Measurements from ENCODE around the gene SIDT2. TPM values are rescaled to one million over a fixed set of nuclear protein-coding genes. Genes with fewer than 3 reads are reported as not detected.
A peak's percentile ranks its signal among the peaks of the same experiment; 100 is the strongest.
"Not testable (repeated sequence)": the region's sequence is repeated elsewhere in the genome, so short reads cannot be mapped to it uniquely, and the experiment has no call there.

The SIDT2 gene
- total RNA-seq, 2 experiments from 2014 or later, result 20.2 to 23.6 TPM

DNA sequence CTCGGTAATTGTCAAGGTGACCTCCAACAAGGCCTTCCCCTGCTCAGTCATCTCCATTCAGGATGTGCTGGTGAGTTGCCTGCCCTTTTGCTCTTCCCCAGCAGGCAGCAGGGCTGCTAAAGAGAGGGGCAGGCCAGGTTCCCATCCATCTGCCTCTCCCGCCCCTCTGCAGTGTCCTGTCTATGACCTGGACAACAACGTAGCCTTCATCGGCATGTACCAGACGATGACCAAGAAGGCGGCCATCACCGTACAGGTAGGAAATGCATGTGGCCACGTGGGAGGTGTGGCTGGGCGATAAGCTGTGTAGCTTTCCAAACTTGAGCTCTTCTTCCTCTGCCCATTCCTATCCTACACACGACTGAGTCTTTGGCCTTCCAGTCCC, 4.0 kb downstream of the SIDT2 start:
- ChIA-PET POLR2A (interaction anchor here (1.4 kb wide), 1 partner anchor 44 kb away, joined by 3 read pairs; no protein-coding TSS in a partner anchor), CTCF (interaction anchor here (1.0 to 7.8 kb wide), 4 partner anchors 38 to 47 kb away, joined by 4 to 124 read pairs (median 19); partner anchors contain the start of genes PAFAH1B2, PCSK7 and RNF214)
- no peak for ATAC-seq
- Mint-ChIP-seq H3K27ac (no peak overlapping the region), H3K4me1 (ENCODE audit: low read depth) (peaks cover 32% of the 10 kb centered on the region), H3K27me3 (ENCODE audit: low read depth) (no peaks in the 10 kb centered on the region), H3K4me3 (no peak overlapping the region), H3K36me3 (ENCODE audit: low read depth) (peaks cover 2% of the 10 kb centered on the region), H3K9me3 (ENCODE audit: insufficient read depth) (no peaks in the 10 kb centered on the region)
- DNase-seq, result no peak

DNA sequence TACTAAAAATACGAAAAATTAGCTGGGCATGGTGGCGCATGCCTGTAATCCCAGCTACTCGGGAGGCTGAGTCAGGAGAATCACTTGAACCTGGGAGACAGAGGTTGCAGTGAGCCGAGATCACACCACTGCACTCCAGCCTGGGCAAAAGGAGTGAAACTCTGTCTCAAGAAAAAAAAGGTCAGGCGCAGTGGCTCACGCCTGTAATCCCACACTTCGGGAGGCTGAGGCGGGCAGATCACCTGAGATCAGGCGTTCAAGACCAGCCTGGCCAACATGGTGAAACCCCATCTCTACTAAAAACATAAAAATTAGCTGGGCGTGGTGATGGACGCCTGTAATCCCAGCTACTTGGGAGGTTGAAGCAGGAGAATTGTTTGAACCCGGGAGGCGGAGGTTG, 4.6 kb downstream of the SIDT2 start:
- peaks cover 26% of the 10 kb centered on the region for H3K4me1 Mint-ChIP-seq (ENCODE audit: low read depth)
- H3K9me3 Mint-ChIP-seq (ENCODE audit: insufficient read depth); H3K27ac Mint-ChIP-seq; POLR2A ChIA-PET; DNase-seq; ATAC-seq; H3K4me3 Mint-ChIP-seq; H3K36me3 Mint-ChIP-seq (ENCODE audit: low read depth); H3K27me3 Mint-ChIP-seq (ENCODE audit: low read depth): not testable (repeated sequence)
- CTCF ChIA-PET, result interaction anchor here (1.1 to 7.8 kb wide), 2 partner anchors 38 to 46 kb away, joined by 4 to 124 read pairs; partner anchors contain the start of genes PCSK7 and RNF214

DNA sequence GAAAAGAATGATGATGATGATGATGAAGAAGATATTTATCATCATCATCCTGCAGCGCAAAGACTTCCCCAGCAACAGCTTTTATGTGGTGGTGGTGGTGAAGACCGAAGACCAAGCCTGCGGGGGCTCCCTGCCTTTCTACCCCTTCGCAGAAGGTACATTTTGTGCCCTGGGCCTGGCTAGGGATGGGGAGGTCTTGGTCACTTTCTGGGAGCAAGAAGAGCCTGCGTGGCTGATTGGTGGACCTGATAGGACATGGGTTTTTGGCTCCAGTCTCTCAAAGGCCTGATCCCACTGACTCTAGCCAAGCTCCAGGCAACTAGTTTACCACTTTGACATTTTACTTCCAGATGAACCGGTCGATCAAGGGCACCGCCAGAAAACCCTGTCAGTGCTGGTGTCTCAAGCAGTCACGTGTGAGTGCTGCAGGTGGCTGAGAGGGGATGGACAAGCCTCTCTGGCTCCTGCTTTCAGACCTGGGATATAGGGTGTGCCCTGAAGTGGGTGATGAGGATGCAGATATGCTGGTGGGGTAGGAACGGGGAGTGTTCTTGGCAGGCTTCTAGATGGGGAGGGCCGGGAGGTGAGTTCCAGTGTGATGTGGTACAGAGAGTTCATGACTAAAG, 5.3 kb downstream of the SIDT2 start:
- POLR2A ChIA-PET, result no interaction called here
- peak overlapping the region; percentile 31 for H3K27ac Mint-ChIP-seq
- H3K4me1 Mint-ChIP-seq (ENCODE audit: low read depth), result peaks cover 21% of the 10 kb centered on the region
- DNase-seq (no peak), ATAC-seq (no peak)
- H3K36me3 Mint-ChIP-seq (ENCODE audit: low read depth), result peaks cover 2% of the 10 kb centered on the region
- H3K9me3 Mint-ChIP-seq (ENCODE audit: insufficient read depth), result no peaks in the 10 kb centered on the region
- no peaks in the 10 kb centered on the region for H3K27me3 Mint-ChIP-seq (ENCODE audit: low read depth)
- CTCF ChIA-PET, result interaction anchor here (1.1 to 7.8 kb wide), 2 partner anchors 37 to 46 kb away, joined by 4 to 124 read pairs; partner anchors contain the start of genes PCSK7 and RNF214
- no peak overlapping the region for H3K4me3 Mint-ChIP-seq

DNA sequence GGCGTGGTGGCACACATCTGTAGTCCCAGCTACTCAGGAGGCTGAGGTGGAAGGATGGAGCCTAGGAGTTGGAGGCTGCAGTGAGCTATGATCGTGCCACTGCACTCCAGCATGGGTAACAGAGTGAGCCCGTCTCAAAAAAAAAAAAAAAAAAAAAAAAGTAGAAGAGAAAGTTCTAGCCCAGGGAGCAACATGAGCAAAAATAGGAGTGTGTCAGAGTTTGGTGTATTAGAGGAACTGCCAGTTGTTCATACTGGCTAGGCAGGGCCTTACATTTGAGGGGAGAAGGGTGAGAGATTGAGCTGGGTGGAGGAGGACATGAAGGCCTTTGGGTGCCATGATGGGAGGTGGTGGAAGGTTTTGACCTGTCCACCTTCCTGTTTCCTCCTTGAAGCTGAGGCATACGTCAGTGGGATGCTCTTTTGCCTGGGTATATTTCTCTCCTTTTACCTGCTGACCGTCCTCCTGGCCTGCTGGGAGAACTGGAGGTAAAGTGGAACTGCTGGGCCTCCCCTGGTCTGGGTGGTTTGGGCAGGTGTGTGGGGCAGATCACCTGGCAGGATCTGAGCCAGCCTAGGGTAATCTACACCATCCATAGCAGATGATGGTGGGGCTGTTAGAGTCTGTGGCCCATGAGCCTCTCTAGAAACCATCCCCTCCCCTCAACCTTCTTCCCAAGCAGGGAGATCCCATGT, 7.3 kb downstream of the SIDT2 start:
- ATAC-seq (no peak), DNase-seq (no peak)
- ChIA-PET CTCF (interaction anchor here (1.2 to 1.4 kb wide), 2 partner anchors 34 to 41 kb away, joined by 3 to 5 read pairs; no protein-coding TSS in a partner anchor), POLR2A (interaction anchor here (0.7 kb wide), 1 partner anchor 11 kb away, joined by 3 read pairs; no protein-coding TSS in a partner anchor)
- peaks cover 2% of the 10 kb centered on the region for H3K36me3 Mint-ChIP-seq (ENCODE audit: low read depth)
- H3K4me1 Mint-ChIP-seq (ENCODE audit: low read depth), result peaks cover 4% of the 10 kb centered on the region
- no peak overlapping the region for H3K4me3 Mint-ChIP-seq
- H3K27me3 Mint-ChIP-seq (ENCODE audit: low read depth), result no peaks in the 10 kb centered on the region
- H3K27ac Mint-ChIP-seq, result peak overlapping the region; percentile 10
- H3K9me3 Mint-ChIP-seq (ENCODE audit: insufficient read depth), result no peaks in the 10 kb centered on the region

DNA sequence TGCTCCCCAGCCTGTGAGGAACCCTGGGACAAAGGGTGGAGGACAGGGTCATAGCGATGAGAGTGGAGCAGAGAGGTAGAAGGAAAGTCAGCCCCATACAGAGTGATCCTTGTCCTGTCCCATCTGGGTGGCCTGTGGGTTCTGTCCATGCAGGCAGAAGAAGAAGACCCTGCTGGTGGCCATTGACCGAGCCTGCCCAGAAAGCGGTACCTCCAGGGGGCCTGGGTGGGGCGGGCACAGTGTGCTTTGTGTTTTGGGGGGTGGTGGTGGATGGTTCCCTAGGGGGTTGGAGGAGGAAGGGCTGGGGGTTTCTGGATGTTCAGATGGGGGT, 7.9 kb downstream of the SIDT2 start:
- ATAC-seq (no peak), DNase-seq (no peak)
- peaks cover 2% of the 10 kb centered on the region for H3K36me3 Mint-ChIP-seq (ENCODE audit: low read depth)
- peak overlapping the region; percentile 10 for H3K27ac Mint-ChIP-seq
- H3K27me3 Mint-ChIP-seq (ENCODE audit: low read depth), result no peaks in the 10 kb centered on the region
- H3K4me1 Mint-ChIP-seq (ENCODE audit: low read depth), result no peaks in the 10 kb centered on the region
- ChIA-PET POLR2A (no interaction called here), CTCF (interaction anchor here (1.2 to 1.4 kb wide), 2 partner anchors 33 to 40 kb away, joined by 3 to 5 read pairs; no protein-coding TSS in a partner anchor)
- H3K4me3 Mint-ChIP-seq, result no peak overlapping the region
- H3K9me3 Mint-ChIP-seq (ENCODE audit: insufficient read depth), result no peaks in the 10 kb centered on the region

DNA sequence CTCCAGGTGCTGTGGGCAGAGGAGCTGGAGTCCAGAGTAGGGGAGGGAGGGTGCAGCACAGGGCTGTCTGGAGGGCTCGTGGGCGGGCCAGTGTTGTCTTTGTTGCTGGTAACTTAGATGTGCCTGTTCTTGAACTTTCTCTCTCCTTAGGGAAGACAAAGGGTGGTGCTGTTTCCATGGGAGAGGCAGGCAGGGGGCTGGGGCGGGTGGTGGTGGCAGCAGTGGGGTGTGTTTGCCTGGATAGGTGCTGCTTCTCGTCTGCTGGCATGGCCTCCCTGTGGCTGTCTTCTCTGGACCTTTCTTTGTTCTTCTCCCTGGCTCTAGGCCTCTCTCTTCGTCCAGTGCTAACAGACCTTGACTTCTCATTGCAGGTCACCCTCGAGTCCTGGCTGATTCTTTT, 8.5 kb downstream of the SIDT2 start:
- Mint-ChIP-seq H3K4me3 (no peak overlapping the region), H3K27me3 (ENCODE audit: low read depth) (no peaks in the 10 kb centered on the region), H3K27ac (no peak overlapping the region), H3K36me3 (ENCODE audit: low read depth) (peaks cover 5% of the 10 kb centered on the region), H3K4me1 (ENCODE audit: low read depth) (no peaks in the 10 kb centered on the region), H3K9me3 (ENCODE audit: insufficient read depth) (no peaks in the 10 kb centered on the region)
- no peak for ATAC-seq
- no peak for DNase-seq
- ChIA-PET POLR2A (no interaction called here), CTCF (no interaction called here)

DNA sequence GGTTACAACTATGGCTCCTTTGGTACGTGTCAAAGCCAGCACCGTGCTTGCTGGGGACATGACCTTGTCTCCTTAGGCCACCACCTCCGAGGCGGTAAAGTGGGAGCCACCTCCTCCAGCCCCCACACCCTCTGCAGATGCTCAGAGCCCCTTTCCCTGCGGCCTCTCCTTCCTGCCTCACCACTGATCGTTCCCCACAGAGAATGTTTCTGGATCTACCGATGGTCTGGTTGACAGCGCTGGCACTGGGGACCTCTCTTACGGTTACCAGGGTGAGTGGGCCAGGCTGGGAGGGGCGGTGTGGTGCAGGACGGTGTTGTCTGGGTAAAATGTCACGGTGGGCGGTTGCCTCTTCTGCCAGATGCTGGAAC, 8.9 kb downstream of the SIDT2 start:
- no peak for DNase-seq
- Mint-ChIP-seq H3K27me3 (ENCODE audit: low read depth) (no peaks in the 10 kb centered on the region), H3K36me3 (ENCODE audit: low read depth) (peaks cover 5% of the 10 kb centered on the region), H3K4me3 (no peak overlapping the region), H3K27ac (no peak overlapping the region), H3K4me1 (ENCODE audit: low read depth) (no peaks in the 10 kb centered on the region), H3K9me3 (ENCODE audit: insufficient read depth) (no peaks in the 10 kb centered on the region)
- no peak for ATAC-seq
- POLR2A ChIA-PET, result no interaction called here
- CTCF ChIA-PET, result no interaction called here

DNA sequence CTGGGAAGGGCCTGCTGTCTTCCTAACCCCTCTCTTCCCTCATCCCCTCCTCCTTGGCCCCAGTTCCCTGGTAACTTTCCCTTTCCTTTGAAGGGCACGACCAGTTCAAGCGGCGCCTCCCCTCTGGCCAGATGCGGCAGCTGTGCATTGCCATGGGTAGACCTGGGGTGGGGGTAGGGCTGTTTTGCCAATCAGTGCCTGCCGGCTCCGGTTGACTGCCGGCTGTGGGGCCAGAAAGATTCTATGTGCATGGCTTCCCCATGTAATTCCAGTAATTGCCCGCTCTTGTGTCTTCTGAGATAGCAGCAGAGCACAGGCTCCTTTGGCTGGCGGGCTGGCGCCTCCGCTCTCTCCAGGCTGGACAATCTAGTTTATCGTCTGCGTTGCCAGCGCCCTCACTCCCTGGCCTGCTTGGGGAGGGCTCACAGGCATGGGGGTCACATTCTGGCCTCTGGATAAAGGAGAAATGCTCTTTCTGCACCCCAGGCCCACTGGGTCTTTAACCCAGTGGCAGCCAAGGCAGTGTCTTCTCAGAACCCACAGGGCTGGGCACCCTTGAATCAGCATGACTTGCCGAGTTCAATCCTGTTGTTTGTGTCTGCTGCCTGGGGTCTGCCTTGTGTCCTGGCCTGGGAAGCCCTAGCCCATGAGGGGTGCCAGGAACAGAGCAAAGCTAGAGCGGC, 9.4 kb downstream of the SIDT2 start:
- ChIA-PET POLR2A (no interaction called here), CTCF (no interaction called here)
- H3K27me3 Mint-ChIP-seq (ENCODE audit: low read depth), result no peaks in the 10 kb centered on the region
- DNase-seq, result no peak
- peaks cover 3% of the 10 kb centered on the region for H3K4me1 Mint-ChIP-seq (ENCODE audit: low read depth)
- no peak overlapping the region for H3K4me3 Mint-ChIP-seq
- no peak for ATAC-seq
- no peaks in the 10 kb centered on the region for H3K9me3 Mint-ChIP-seq (ENCODE audit: insufficient read depth)
- H3K27ac Mint-ChIP-seq, result no peak overlapping the region
- H3K36me3 Mint-ChIP-seq (ENCODE audit: low read depth), result peaks cover 6% of the 10 kb centered on the region

DNA sequence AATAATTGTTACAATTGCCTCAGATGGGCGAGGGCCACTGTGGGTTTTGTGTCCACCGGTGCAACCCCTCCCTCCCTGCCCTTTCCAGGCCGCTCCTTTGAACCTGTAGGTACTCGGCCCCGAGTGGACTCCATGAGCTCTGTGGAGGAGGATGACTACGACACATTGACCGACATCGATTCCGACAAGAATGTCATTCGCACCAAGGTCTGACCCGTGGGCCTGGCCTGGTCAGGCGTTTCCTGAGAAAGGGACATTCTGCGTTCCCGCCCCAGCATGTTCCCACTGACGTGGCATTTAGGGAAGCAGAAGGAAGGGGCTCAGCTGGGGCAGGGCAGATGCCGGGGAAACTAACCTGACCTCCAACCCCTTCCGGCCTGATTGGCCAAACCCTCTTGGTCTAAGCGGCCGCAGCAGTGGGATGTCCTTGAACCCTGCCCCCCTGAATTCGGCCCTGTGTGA, 10.1 kb downstream of the SIDT2 start:
- Mint-ChIP-seq H3K36me3 (ENCODE audit: low read depth) (peaks cover 9% of the 10 kb centered on the region), H3K4me1 (ENCODE audit: low read depth) (peaks cover 5% of the 10 kb centered on the region), H3K27ac (no peak overlapping the region), H3K4me3 (no peak overlapping the region), H3K27me3 (ENCODE audit: low read depth) (no peaks in the 10 kb centered on the region), H3K9me3 (ENCODE audit: insufficient read depth) (no peaks in the 10 kb centered on the region)
- ChIA-PET POLR2A (no interaction called here), CTCF (no interaction called here)
- ATAC-seq (no peak), DNase-seq (no peak)

DNA sequence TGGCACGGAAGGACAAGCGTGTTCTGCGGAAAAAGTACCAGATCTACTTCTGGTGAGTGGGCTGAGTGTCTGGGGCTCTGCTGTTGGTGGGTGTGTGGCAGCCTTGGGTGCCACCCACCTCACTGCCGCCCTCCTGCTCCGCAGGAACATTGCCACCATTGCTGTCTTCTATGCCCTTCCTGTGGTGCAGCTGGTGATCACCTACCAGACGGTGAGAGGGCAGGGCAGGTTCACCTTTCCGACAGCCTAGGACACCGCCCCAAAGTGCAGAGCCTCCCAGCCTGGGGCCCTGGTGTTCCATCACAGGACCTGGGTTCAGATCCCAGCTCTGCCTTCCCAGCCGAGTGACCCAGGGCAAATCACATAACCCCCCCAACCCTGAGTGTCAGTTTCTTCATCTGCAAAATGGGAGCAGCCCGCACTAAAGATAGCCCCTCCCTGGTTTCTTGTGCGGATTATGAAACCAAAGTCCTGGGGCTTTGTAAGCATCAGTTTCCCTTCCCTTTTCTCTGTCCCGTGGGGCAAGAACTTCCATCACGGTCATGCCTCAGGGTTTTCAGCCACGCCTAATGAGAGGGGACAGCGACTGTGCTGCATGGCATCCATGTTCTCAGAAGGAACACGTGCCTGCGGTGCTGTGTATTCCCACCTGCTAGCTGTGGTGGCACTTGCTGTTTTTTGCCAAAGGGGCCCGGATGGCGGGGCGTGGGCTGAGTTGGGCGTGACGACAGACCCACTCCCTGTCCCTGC, 10.8 kb downstream of the SIDT2 start:
- no peak overlapping the region for H3K4me3 Mint-ChIP-seq
- H3K4me1 Mint-ChIP-seq (ENCODE audit: low read depth), result peaks cover 5% of the 10 kb centered on the region
- CTCF ChIA-PET, result no interaction called here
- H3K27me3 Mint-ChIP-seq (ENCODE audit: low read depth), result no peaks in the 10 kb centered on the region
- no peak for DNase-seq
- peaks cover 7% of the 10 kb centered on the region for H3K36me3 Mint-ChIP-seq (ENCODE audit: low read depth)
- H3K27ac Mint-ChIP-seq, result no peak overlapping the region
- POLR2A ChIA-PET, result no interaction called here
- ATAC-seq, result no peak
- H3K9me3 Mint-ChIP-seq (ENCODE audit: insufficient read depth), result no peaks in the 10 kb centered on the region

DNA sequence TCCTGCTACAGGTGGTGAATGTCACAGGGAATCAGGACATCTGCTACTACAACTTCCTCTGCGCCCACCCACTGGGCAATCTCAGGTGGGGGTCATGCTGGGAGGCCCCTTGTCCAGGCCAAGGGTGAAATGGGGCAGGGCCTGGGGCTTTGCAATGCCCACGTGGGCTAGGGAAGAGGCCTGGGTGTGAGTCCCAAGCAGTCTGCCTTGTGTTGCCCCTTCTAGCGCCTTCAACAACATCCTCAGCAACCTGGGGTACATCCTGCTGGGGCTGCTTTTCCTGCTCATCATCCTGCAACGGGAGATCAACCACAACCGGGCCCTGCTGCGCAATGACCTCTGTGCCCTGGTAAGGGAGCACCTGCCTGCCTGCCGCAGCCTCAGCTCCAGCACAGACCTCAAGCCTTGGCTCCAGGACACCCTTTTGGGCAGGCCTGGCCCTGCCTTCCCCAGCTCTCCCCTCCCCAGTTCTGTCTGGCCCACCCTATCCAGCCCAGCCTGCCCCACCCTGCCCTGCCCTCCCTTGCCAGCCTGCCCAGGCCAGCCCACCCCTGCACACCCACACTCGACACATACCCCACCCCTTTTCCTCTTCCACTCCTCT, 11.5 kb downstream of the SIDT2 start:
- no peaks in the 10 kb centered on the region for H3K27me3 Mint-ChIP-seq (ENCODE audit: low read depth)
- no peaks in the 10 kb centered on the region for H3K9me3 Mint-ChIP-seq (ENCODE audit: insufficient read depth)
- H3K27ac Mint-ChIP-seq, result no peak overlapping the region
- no peak overlapping the region for H3K4me3 Mint-ChIP-seq
- ChIA-PET CTCF (no interaction called here), POLR2A (no interaction called here)
- no peak for DNase-seq
- H3K4me1 Mint-ChIP-seq (ENCODE audit: low read depth), result peaks cover 5% of the 10 kb centered on the region
- H3K36me3 Mint-ChIP-seq (ENCODE audit: low read depth), result peaks cover 7% of the 10 kb centered on the region
- no peak for ATAC-seq
